Spinal cord (tissue), 4 donors: ENCODE measurements around the gene ATP13A4. TPM values are rescaled to one million over a fixed set of nuclear protein-coding genes. Genes with fewer than 3 reads are reported as not detected.

Experiments
- polyA plus RNA-seq, 2 donors: library from polyadenylated mRNA; unstranded; fragments of 120-200 nt; gene quantifications; one replicate each; pipeline ENCODE4 v1.2.1, GENCODE V29; 2013; ENCODE audit not compliant: insufficient read length in 2 of 2
- total RNA-seq, 2 donors: library from RNA; depleted of rRNA in 1 of 2; stranded (reverse); fragments of 120-200 nt in 1 of 2; fragments of >200 nt in 1 of 2; gene quantifications; one replicate each; pipeline versions ENCODE4 v1.2.3 to v1.2.4, GENCODE V29; 2013 to 2014

ATP13A4 gene
- total and polyA plus RNA-seq, 4 donors: 26.4 to 53.4 (median 44.6) TPM

Other genes with a start within 250 kb of the ATP13A4 start
- gene ATP13A5, start 176.1 kb downstream of the ATP13A4 start, total RNA-seq: 1 to 10 TPM in 1 of 2 donors, under 1 TPM in 1; 0.89 to 1.5 TPM
- 1 to 10 TPM; 2.6 to 3.9 TPM for gene ATP13A5, start 176.1 kb downstream of the ATP13A4 start, polyA plus RNA-seq
- 100 to 1,000 TPM in 1 of 2 donors, 10 to 100 TPM in 1; 90.4 to 124 TPM for gene OPA1, start 38.3 kb upstream of the ATP13A4 start, total RNA-seq
- 10 to 100 TPM; 51.9 to 86.2 TPM for gene OPA1, start 38.3 kb upstream of the ATP13A4 start, polyA plus RNA-seq